Mesendoderm (in vitro differentiated cells): ENCODE measurements around the gene ZNF92.

Experiments used
- DNase-seq: peaks from one replicate; pipeline ENCODE4 v3.0.0; 2013
- H2AK5ac ChIP-seq: 2 replicates; pipeline ENCODE4 v1.6.1; 2013; ENCODE audit warnings: low read length, inconsistent platforms
- H2BK120ac ChIP-seq: 2 replicates; pipeline ENCODE4 v1.6.1; 2013; ENCODE audit warnings: low read depth, mild to moderate bottlenecking, low read length, moderate library complexity, mixed read lengths
- H2BK15ac ChIP-seq: replicated peaks from 2 replicates; pipeline ENCODE4 v1.6.1; 2013; ENCODE audit warnings: low read depth, mild to moderate bottlenecking, moderate library complexity
- H2BK5ac ChIP-seq: 2 replicates; pipeline ENCODE4 v1.6.1; 2013; ENCODE audit warnings: low read length, inconsistent platforms
- H3K18ac ChIP-seq: 2 replicates; pipeline ENCODE4 v1.6.1; 2013; ENCODE audit warnings: mild to moderate bottlenecking, low read length, mixed read lengths
- H3K23ac ChIP-seq: one replicate; pipeline ENCODE4 v1.6.1; 2013; ENCODE audit warnings: low read length
- H3K27ac ChIP-seq: 2 replicates; pipeline ENCODE4 v1.5.1; 2013; ENCODE audit warnings: low read depth, mild to moderate bottlenecking, inconsistent platforms, low read length, moderate library complexity
- H3K27me3 ChIP-seq: 2 replicates; pipeline ENCODE4 v1.6.1; 2013; ENCODE audit warnings: low read length, control low read depth, mild to moderate bottlenecking, inconsistent platforms; ENCODE audit not compliant: insufficient read depth, poor library complexity
- H3K36me3 ChIP-seq: 2 replicates; pipeline ENCODE4 v1.6.1; 2013; ENCODE audit warnings: low read length, inconsistent platforms; ENCODE audit not compliant: control insufficient read depth, insufficient read depth
- H3K4ac ChIP-seq: one replicate; pipeline ENCODE4 v1.6.1; 2013; ENCODE audit warnings: low read depth, mild to moderate bottlenecking, low read length, moderate library complexity
- H3K4me1 ChIP-seq: 2 replicates; pipeline ENCODE4 v1.6.1; 2013; ENCODE audit warnings: low read depth, low read length, inconsistent platforms; ENCODE audit not compliant: control insufficient read depth
- H3K4me2 ChIP-seq: 2 replicates; pipeline ENCODE4 v1.6.1; 2013; ENCODE audit warnings: low read length
- H3K4me3 ChIP-seq: 2 replicates; pipeline ENCODE4 v1.5.1; 2013; ENCODE audit warnings: mild to moderate bottlenecking, low read length
- H3K56ac ChIP-seq: one replicate; pipeline ENCODE4 v1.6.1; 2013; ENCODE audit warnings: low read length
- H3K79me1 ChIP-seq: 2 replicates; pipeline ENCODE4 v1.6.1; 2013; ENCODE audit warnings: low read length, inconsistent platforms
- H3K79me2 ChIP-seq: 2 replicates; pipeline ENCODE4 v1.6.1; 2013; ENCODE audit warnings: mild to moderate bottlenecking, low read length; ENCODE audit not compliant: control insufficient read depth, insufficient read depth
- H3K9ac ChIP-seq: 2 replicates; pipeline ENCODE4 v1.6.1; 2013; ENCODE audit warnings: low read length, inconsistent platforms
- H4K5ac ChIP-seq: one replicate; pipeline ENCODE4 v1.6.1; 2013; ENCODE audit warnings: low read length
- H4K8ac ChIP-seq: one replicate; pipeline ENCODE4 v1.6.1; 2013; ENCODE audit warnings: low read depth, mild to moderate bottlenecking, control low read depth, low read length, moderate library complexity
- WGBS: extraction: QIAGEN DNeasy Blood & Tissue Kit; methylation state at CpG from one replicate; pipeline ENCODE4 v1.1.7; 2013; ENCODE audit warnings: low lambda C conversion rate, missing lambda C conversion rate; ENCODE audit not compliant: insufficient coverage; ENCODE audit errors: extremely low coverage; 5-methylcytosine and 5-hydroxymethylcytosine counted together

The ZNF92 gene

GRCh38 chr7:65449505-65449852, 75.8 kb downstream of the ZNF92 start:
- no peaks in the 10 kb centered on the region for H3K79me1 ChIP-seq
- no peak overlapping the region for H3K4ac ChIP-seq

More at GRCh38 chr7:65449505-65449852, 75.8 kb downstream of the ZNF92 start:
- H3K79me2 ChIP-seq: no peaks in the 10 kb centered on the region
- H2AK5ac ChIP-seq: no peak overlapping the region
- no peaks in the 10 kb centered on the region for H3K27me3 ChIP-seq
- no peak overlapping the region for H3K4me2 ChIP-seq
- H3K56ac ChIP-seq: no peak overlapping the region
- H3K4me1 ChIP-seq: no peaks in the 10 kb centered on the region
- H3K4me3 ChIP-seq: no peak overlapping the region
- no peak overlapping the region for H3K9ac ChIP-seq
- no peak overlapping the region for H4K5ac ChIP-seq
- no peak overlapping the region for H2BK5ac ChIP-seq
- no peak overlapping the region for H3K23ac ChIP-seq
- WGBS: no CpG with 5 or more reads among the region's 2 CpGs
- H4K8ac ChIP-seq: no peak overlapping the region
- DNase-seq: no peak
- H2BK120ac ChIP-seq: no peak overlapping the region
- no peak overlapping the region for H3K27ac ChIP-seq
- no peaks in the 10 kb centered on the region for H3K36me3 ChIP-seq
- H3K18ac ChIP-seq: no peak overlapping the region
- H2BK15ac ChIP-seq: no peak overlapping the region
